Coronary artery (tissue), 2 donors: ENCODE measurements around the gene CDHR2.

Source experiments
- DNase-seq: peaks from one replicate; pipeline ENCODE4 v3.0.0-alpha.2; 2017; ENCODE audit warnings: low spot score
- H3K27ac ChIP-seq, 2 donors: fragments of 200-600 bp; sonication (generic); one replicate each; pipeline ENCODE4 v1.5.1; 2016 to 2019
- H3K4me3 ChIP-seq: fragments of 200-600 bp; sonication (generic); 2 replicates; pipeline ENCODE4 v1.5.1; 2016; ENCODE audit warnings: mild to moderate bottlenecking, moderate library complexity
- TF ChIP-seq, protein P1 (sequence below): fragments of 200-600 bp; sonication (generic); IDR thresholded peaks from one replicate; pipeline ENCODE4 v1.5.1; 2019; ENCODE audit warnings: antibody characterized with exemption

CDHR2 gene, protein sequence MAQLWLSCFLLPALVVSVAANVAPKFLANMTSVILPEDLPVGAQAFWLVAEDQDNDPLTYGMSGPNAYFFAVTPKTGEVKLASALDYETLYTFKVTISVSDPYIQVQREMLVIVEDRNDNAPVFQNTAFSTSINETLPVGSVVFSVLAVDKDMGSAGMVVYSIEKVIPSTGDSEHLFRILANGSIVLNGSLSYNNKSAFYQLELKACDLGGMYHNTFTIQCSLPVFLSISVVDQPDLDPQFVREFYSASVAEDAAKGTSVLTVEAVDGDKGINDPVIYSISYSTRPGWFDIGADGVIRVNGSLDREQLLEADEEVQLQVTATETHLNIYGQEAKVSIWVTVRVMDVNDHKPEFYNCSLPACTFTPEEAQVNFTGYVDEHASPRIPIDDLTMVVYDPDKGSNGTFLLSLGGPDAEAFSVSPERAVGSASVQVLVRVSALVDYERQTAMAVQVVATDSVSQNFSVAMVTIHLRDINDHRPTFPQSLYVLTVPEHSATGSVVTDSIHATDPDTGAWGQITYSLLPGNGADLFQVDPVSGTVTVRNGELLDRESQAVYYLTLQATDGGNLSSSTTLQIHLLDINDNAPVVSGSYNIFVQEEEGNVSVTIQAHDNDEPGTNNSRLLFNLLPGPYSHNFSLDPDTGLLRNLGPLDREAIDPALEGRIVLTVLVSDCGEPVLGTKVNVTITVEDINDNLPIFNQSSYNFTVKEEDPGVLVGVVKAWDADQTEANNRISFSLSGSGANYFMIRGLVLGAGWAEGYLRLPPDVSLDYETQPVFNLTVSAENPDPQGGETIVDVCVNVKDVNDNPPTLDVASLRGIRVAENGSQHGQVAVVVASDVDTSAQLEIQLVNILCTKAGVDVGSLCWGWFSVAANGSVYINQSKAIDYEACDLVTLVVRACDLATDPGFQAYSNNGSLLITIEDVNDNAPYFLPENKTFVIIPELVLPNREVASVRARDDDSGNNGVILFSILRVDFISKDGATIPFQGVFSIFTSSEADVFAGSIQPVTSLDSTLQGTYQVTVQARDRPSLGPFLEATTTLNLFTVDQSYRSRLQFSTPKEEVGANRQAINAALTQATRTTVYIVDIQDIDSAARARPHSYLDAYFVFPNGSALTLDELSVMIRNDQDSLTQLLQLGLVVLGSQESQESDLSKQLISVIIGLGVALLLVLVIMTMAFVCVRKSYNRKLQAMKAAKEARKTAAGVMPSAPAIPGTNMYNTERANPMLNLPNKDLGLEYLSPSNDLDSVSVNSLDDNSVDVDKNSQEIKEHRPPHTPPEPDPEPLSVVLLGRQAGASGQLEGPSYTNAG (N-terminal part only)

DNA sequence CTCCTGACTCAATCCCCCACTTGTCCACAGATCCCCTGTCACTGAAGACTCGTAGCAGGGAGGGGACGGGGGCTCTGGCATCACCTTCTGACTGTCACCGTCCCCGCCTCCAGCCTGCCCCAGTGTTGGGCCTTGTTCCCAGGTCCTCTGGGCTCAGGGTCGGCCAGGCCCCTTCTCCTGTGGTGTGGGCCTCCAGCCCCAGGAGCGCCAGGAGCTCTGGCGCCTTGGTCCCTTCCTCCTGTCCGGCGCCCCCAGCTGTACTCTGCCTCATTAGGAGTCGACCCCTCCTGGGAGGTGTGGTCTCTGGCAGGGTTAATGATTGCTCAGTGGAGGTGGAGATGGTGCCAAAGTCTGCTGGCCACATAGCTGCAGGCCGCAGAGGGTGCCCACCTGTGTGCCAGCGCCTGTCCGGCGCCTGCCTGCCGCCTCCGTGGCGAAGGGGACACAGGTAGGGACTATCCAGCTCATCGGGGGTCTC is at the start of gene CDHR2:
CDHR2 (plus strand) TSS at position 376 of the 478 bp plus-strand sequence. CDS start 16,011 bp downstream, outside the sequence.
- Histone ChIP-seq H3K27ac (no peak within 1 kb of the TSS), H3K4me3 (no peak within 1 kb of the TSS)
- no peak for DNase-seq
- TF ChIP-seq, protein P1, sequence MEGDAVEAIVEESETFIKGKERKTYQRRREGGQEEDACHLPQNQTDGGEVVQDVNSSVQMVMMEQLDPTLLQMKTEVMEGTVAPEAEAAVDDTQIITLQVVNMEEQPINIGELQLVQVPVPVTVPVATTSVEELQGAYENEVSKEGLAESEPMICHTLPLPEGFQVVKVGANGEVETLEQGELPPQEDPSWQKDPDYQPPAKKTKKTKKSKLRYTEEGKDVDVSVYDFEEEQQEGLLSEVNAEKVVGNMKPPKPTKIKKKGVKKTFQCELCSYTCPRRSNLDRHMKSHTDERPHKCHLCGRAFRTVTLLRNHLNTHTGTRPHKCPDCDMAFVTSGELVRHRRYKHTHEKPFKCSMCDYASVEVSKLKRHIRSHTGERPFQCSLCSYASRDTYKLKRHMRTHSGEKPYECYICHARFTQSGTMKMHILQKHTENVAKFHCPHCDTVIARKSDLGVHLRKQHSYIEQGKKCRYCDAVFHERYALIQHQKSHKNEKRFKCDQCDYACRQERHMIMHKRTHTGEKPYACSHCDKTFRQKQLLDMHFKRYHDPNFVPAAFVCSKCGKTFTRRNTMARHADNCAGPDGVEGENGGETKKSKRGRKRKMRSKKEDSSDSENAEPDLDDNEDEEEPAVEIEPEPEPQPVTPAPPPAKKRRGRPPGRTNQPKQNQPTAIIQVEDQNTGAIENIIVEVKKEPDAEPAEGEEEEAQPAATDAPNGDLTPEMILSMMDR = no peak

DNA sequence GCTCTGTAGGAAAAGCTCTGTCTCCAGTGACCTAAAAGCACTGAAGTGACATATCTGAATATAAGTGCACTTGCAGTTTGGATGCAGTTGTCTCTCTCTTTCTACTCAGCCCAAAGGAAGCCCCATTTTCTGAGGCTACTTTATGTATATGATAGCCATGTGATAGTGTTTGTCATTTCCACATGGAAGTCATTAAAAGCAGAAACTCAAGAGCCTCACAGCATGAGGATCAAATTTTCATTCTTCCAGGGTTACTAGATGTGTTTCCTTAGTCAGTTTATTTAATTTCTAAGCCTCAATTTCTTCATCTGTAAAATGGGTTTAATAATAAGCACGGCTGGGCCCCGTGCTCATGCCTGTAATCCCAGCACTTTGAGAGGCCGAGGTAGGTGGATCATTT is 48.6 kb upstream of the CDHR2 start:
- no peak for DNase-seq
- H3K4me3 ChIP-seq = no peak overlapping the region
- TF ChIP-seq, protein P1 = no peak
- no peak overlapping the region for H3K27ac ChIP-seq

DNA sequence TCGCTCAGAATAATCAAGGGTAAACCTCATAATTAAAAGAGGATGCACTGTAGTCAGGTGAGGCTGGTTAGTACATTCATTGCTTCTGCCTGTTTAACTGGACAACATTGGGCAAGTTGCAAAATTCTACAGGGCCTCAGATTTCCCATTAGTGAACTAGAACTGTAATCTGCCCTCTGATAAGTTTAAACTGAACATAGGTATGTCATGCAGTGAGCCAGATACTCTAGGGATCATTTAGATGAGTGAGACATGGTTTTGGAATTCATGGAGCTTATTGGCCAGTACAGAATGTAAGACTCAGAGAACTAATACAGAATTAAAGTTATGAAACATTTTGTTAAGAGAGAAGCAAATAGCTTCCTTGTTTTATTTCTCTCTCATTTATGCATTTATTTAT is 47.8 kb upstream of the CDHR2 start:
- H3K27ac ChIP-seq = no peak overlapping the region
- TF ChIP-seq, protein P1 = no peak
- H3K4me3 ChIP-seq = no peak overlapping the region
- no peak for DNase-seq

DNA sequence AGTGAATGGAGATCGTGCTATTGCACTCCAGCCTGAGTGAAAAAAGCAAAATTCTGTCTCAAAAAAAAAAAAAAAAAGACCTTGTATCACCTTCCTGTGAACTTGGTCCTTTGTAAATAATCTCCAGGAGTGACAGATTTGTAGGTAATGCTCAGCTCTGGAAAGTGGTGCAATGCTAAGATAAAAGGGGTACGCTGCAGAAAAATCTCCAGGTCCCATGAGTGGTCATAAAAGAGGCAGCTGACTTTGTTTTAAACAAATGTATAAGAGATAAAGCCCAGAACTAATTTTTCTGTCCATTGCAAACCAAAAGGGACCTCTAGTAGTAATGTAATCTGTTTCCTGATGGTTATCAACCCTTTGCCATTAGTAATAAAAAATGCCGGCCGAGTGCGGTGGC is 45.6 kb upstream of the CDHR2 start:
- TF ChIP-seq, protein P1 = no peak
- H3K27ac ChIP-seq = no peak overlapping the region
- H3K4me3 ChIP-seq = no peak overlapping the region
- no peak for DNase-seq

DNA sequence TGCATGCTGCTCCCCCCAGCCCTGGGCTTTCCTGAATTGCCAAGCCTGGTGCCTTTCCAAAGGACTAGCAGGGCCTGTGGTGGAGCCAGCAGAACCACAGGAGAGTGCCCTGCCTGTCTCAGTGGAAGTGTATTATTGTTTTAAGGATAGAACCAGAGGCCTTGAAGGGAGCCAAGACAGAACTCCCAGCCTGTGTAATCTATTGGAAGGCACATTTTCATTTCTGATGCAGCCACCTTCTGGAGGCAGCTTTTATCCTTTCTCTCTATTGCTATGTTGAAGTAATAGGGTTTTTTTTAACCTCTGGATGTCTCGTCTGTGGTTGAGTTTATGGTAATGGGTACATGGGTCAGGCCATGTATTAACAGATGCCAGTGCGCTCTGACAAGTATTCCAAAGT is 41.2 kb upstream of the CDHR2 start:
- TF ChIP-seq, protein P1 = no peak
- H3K4me3 ChIP-seq = no peak overlapping the region
- no peak for DNase-seq
- no peak overlapping the region for H3K27ac ChIP-seq

DNA sequence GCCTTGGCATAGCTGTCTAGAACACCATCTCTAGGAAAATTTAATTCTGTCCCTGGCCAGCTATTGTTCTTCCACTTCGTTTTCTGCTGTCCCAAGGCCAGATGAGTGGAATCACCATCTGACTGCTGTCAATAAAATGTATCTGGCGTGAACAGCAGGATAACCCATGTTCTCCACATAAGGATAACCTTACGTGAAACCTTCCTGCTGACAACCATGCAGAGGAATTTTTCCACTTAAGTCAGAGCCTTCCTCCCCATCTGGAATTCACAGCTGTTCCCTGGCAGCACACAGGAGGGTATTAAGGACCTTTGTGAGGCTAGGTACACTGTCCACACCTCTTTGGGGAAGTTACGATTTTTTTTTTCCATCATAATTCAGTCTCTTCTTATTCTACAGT is 40.5 kb upstream of the CDHR2 start:
- TF ChIP-seq, protein P1 = no peak
- no peak for DNase-seq
- Histone ChIP-seq H3K4me3 (no peak overlapping the region), H3K27ac (no peak overlapping the region)
